ENCODE measurements around the gene FAM13A. TPM values are rescaled to one million over a fixed set of nuclear protein-coding genes. Genes with fewer than 3 reads are reported as not detected.

The FAM13A gene
- total RNA-seq, 1 donor from 2014 or later: 16.9 TPM

- Histone ChIP-seq H3K36me3 (no peaks in the 10 kb centered on the region), H3K27me3 (ENCODE audit: low read depth) (no peaks in the 10 kb centered on the region), H3K4me1 (peaks cover 26% of the 10 kb centered on the region), H3K9me3 (replicated peaks) (no peaks in the 10 kb centered on the region), H3K27ac (replicated peaks) (no peak overlapping the region), H3K4me3 (no peak overlapping the region)
- no peak for DNase-seq
- intact Hi-C loops (cut with micrococcal nuclease): no loop called here
- no peak for TF ChIP-seq CTCF (IDR thresholded peaks at IDR 0.05; ENCODE audit: borderline replicate concordance)
These were observed 30.4 kb downstream of the FAM13A start for GRCh38 chr4:89026542-89026941.

GRCh38 chr4:89024051-89024675 is 32.8 kb downstream of the FAM13A start:
- peaks cover 26% of the 10 kb centered on the region for H3K4me1 ChIP-seq
- intact Hi-C loops (cut with micrococcal nuclease): loop anchor here (2.0 to 5.0 kb wide), 2 partner anchors 205 to 317 kb away; no protein-coding TSS in a partner anchor
- peak; percentile 86 for TF ChIP-seq CTCF (IDR thresholded peaks at IDR 0.05; ENCODE audit: borderline replicate concordance)
- H3K9me3 ChIP-seq (replicated peaks): no peaks in the 10 kb centered on the region
- no peaks in the 10 kb centered on the region for H3K36me3 ChIP-seq
- no peak overlapping the region for H3K27ac ChIP-seq (replicated peaks)
- H3K27me3 ChIP-seq (ENCODE audit: low read depth): no peaks in the 10 kb centered on the region
- no peak for DNase-seq
- H3K4me3 ChIP-seq: no peak overlapping the region

GRCh38 chr4:89023140-89023539 is 33.8 kb downstream of the FAM13A start:
- Histone ChIP-seq H3K4me3 (no peak overlapping the region), H3K36me3 (peaks cover 9% of the 10 kb centered on the region), H3K27ac (replicated peaks) (no peak overlapping the region), H3K9me3 (replicated peaks) (no peaks in the 10 kb centered on the region), H3K4me1 (peaks cover 26% of the 10 kb centered on the region), H3K27me3 (ENCODE audit: low read depth) (no peaks in the 10 kb centered on the region)
- intact Hi-C loops (cut with micrococcal nuclease): loop anchor here (5.0 kb wide), 1 partner anchor 316 kb away; no protein-coding TSS in a partner anchor
- TF ChIP-seq CTCF (IDR thresholded peaks at IDR 0.05; ENCODE audit: borderline replicate concordance): no peak
- no peak for DNase-seq

GRCh38 chr4:89022426-89023128 is 34.4 kb downstream of the FAM13A start:
- no peak for TF ChIP-seq CTCF (IDR thresholded peaks at IDR 0.05; ENCODE audit: borderline replicate concordance)
- peaks cover 26% of the 10 kb centered on the region for H3K4me1 ChIP-seq
- H3K9me3 ChIP-seq (replicated peaks): no peaks in the 10 kb centered on the region
- no peak overlapping the region for H3K4me3 ChIP-seq
- no peak for DNase-seq
- no peaks in the 10 kb centered on the region for H3K27me3 ChIP-seq (ENCODE audit: low read depth)
- intact Hi-C loops (cut with micrococcal nuclease): loop anchor here (5.0 kb wide), 1 partner anchor 315 kb away; no protein-coding TSS in a partner anchor
- peaks cover 11% of the 10 kb centered on the region for H3K36me3 ChIP-seq
- H3K27ac ChIP-seq (replicated peaks): no peak overlapping the region

GRCh38 chr4:89021684-89022083 is 35.3 kb downstream of the FAM13A start:
- H3K36me3 ChIP-seq: peaks cover 15% of the 10 kb centered on the region
- no peak for TF ChIP-seq CTCF (IDR thresholded peaks at IDR 0.05; ENCODE audit: borderline replicate concordance)
- no peak overlapping the region for H3K4me3 ChIP-seq
- intact Hi-C loops (cut with micrococcal nuclease): loop anchor here (5.0 kb wide), 1 partner anchor 314 kb away; no protein-coding TSS in a partner anchor
- no peak overlapping the region for H3K27ac ChIP-seq (replicated peaks)
- DNase-seq: no peak
- no peaks in the 10 kb centered on the region for H3K27me3 ChIP-seq (ENCODE audit: low read depth)
- no peaks in the 10 kb centered on the region for H3K9me3 ChIP-seq (replicated peaks)
- H3K4me1 ChIP-seq: peaks cover 26% of the 10 kb centered on the region
